NCI-H345 treated with DMSO at 0.1 percent for 48 hours (cell line): ENCODE measurements around the gene RELA.
"Not testable (repeated sequence)": the region's sequence is repeated elsewhere in the genome, so short reads cannot be mapped to it uniquely, and the experiment has no call there.

Experiments used
- DNase-seq: peaks from one replicate; lab custom pipeline; 2025; ENCODE audit not compliant: unreplicated experiment; lab: John Stamatoyannopoulos, UW

Gene RELA

DNA sequence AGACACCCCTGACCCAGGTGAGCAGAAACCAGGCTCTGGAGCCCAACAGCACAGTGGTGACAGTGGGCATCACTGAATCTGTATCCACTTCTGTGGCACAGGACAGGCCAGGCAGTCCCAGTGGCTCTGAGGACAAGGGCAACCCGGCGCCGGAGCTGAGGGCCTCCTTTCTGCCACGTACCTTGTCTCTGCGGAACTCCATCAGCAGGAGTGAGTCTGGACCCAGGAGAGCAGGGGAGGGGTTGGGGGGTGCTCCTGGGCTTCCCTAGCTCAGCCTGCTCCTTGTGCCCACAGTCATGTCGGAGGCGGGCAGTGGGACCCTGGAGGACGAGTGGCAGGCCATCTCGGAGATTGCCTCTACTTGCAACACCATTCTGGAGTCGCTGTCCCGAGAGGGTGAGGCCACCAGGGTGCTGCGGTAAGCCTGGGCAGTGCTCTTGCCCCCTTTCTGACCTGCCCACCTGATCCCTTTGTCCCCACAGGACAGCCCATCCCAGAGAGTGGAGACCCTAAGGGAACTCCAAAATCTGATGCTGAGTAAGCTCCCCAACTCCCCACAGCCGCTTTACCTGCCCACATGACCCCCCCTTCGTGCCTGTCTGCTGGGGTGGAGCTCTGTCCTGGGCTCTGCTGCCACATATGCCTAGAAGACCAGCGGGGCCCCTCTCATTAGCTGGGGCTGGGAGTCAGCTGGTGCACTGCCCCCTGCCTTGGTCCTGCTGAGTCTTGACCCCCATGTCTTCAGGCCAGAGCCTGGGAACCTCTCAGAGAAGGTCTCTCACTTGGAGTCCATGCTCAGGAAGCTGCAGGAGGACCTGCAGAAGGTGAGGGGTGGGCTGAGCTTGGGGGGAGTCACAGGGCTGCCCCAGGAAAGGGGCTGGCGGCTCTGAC, 12.8 kb downstream of the RELA start:
- no peak for DNase-seq

- no peak for DNase-seq
These were observed 13.7 kb downstream of the RELA start for GRCh38 chr11:65648997-65649493.

DNA sequence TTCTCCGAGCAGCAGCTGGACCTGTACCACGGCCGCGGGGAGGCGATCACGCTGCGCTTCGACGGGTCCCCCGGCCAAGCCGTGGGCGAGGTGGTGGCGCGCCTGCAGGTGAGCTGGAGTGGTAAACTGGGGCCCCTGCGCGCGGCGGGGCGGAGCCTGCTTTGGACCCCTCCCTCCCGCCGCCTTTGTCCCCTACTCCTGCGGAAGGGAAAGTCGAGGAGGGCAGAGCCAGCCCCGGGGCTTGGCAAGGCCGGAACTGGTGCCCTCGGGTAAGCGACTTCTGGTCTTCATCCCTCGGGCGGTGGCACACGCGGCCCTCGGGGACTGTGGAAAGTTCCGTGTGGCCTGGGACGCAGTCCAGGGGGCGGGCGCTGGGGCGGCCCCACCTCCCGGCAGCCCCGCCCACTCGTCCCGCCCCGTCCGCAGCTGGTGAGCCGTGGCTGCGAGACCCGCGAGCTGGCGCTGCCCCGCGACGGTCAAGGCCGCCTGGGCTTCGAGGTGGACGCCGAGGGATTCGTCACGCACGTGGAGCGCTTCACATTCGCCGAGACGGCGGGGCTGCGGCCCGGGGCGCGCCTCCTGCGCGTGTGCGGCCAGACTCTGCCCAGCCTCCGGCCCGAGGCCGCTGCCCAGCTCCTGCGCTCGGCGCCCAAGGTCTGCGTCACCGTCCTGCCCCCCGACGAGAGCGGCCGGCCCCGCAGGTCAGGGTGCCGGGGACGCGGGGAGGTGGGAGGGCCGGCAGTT, 15.6 kb downstream of the RELA start:
- no peak for DNase-seq

- DNase-seq, result no peak
These were observed 16.3 kb downstream of the RELA start for GRCh38 chr11:65646288-65646957.

DNA sequence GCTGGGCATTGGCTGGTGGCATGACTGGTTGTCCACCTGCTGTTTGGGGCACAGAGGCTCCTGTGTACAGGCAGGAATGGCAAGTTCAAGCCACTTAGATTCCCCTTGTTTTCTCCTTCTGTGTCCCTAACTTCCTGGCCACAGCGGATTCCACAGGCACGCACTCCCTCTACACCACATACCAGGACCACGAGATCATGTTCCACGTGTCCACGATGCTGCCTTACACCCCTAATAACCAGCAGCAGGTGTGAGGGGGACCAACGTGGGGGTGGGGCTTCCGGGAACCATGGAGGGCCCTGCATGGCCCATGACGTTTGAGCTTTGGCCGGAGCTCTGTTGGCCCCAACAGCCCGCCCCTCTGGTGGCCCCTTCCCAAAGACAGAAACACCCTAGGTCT, 17.0 kb downstream of the RELA start:
- no peak for DNase-seq

- DNase-seq, result no peak
These were observed 17.9 kb downstream of the RELA start for GRCh38 chr11:65644837-65645236.

DNA sequence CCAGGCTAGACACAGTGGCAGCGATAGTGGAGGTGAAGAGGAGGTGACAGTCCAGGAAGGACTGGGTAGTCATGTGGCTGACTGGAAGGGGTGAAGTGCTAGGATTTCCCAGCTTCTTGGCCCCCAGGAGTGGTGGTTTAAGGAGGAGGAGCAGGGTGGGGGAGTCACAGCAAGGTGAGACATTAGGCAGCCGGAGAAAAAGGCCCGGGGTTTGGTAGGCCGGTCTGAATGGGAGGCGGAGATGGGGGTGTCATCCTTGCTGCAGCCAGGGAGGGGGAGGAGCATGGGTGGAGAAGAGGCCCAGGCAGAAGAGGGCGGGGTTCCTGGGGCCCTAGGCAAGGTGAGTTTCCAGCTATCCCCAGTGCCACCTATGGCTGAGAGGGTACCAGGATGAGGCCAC, 18.7 kb downstream of the RELA start:
- no peak for DNase-seq

GRCh38 chr11:65642014-65642671, 20.6 kb downstream of the RELA start:
- DNase-seq, result no peak

GRCh38 chr11:65641297-65642013, 21.3 kb downstream of the RELA start:
- no peak for DNase-seq

- DNase-seq, result no peak
These were observed 22.0 kb downstream of the RELA start for GRCh38 chr11:65640483-65641296.

DNA sequence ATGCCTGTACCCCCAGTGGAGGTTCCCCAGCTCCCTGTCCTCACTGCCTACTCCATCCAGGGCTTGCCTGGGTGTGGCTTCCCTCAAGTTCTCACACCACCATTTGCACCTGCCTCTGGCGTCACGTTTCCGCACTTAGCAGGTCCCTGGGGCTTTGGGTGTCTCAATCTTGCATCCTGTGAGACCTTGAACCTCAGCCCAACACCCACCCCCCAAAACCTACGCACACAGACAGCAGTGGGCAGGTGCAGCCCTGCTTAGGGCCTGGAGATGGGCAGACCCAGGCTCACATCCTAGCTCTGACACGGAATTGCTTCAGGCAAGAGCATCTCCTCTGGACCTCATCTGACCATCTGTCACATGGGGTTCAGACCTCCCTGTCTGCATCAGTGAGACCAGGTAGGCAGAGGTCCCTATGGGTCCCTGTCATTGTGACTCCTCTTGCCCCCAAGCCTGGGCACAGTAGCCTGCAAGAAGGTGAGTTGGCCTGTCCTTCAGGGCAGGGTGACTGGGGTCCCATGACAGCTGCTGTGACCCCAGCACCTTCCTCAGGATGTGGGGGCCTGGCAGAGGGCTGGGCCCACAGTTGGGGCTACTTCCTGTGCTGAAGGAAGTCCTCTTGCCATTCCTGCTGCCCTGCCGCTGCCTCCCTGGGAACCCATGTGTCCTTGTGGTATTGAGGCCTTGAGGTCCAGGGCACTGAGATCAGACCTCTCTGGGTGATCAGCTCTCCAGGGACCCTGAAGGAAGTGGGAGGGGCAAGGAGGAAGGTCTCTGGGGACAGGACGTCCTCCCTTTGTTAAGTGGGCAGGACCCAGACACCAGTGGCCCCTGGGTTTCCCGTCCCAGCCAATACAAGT, 22.9 kb downstream of the RELA start:
- DNase-seq, result no peak

- not testable (repeated sequence) for DNase-seq
These were observed 23.5 kb downstream of the RELA start for GRCh38 chr11:65639228-65639597.

DNA sequence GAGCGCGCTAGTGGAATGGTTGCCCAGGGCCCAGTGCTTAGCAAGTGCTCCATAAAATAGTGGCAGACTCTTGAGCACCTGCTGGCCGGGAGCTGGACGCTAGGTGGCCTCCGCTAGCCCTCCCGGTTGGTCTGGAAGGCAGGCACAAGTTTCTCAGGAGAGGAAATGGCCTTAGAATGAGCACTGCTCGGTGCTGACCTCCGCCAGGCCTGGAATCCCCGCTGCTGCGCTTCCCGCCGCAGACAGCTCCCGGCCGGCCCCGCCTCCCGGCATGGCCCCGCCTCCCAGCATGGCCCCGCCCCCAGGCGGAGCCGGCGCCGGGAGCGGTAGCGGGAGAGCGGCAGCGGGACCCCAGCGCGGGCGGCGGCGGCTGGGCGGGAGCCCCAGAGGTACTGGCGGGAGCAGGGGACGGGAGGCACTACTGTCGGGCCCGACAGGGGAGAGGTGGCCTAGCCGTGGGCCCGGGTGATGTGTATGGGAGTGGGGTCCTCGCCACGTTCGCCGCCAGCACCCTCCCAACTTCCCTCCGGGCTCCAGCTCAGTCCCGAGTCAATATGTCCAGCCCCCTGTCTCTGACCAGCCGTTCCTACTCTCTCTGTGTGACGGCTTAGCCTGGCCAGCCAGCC, 24.8 kb downstream of the RELA start, which contains the start of gene SIPA1:
SIPA1 (plus strand) TSS at position 308 of the 626 bp plus-strand sequence. CDS start 2,821 bp downstream, outside the sequence.
- no peak for DNase-seq

DNA sequence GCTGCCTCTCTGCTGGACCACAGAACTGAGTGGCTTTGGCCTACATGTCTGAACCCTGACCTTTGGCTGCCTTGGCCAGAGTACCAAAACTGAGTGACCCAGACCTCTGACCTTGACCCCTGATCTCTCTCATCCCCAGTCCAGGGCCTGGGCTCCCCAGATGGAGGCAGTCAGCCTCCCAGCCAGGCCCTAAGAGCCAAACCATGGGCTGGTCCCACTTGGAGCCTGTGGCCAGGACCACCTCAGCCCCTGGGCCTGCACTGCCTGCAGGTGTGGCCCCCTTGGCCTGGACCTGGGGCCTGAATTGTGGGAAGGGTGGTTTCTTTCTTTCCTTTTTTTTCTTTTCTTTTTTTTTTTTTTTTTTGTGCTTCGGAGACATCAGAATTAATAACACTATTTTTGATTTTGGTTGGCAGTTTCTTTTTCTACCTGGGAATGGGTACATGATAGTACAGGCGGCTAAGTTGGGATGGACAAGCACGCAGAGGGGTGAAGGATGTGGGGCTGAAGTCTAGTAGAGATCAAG, 25.6 kb downstream of the RELA start:
- no peak for DNase-seq

GRCh38 chr11:65636108-65637031, 26.3 kb downstream of the RELA start:
- DNase-seq, result no peak

DNA sequence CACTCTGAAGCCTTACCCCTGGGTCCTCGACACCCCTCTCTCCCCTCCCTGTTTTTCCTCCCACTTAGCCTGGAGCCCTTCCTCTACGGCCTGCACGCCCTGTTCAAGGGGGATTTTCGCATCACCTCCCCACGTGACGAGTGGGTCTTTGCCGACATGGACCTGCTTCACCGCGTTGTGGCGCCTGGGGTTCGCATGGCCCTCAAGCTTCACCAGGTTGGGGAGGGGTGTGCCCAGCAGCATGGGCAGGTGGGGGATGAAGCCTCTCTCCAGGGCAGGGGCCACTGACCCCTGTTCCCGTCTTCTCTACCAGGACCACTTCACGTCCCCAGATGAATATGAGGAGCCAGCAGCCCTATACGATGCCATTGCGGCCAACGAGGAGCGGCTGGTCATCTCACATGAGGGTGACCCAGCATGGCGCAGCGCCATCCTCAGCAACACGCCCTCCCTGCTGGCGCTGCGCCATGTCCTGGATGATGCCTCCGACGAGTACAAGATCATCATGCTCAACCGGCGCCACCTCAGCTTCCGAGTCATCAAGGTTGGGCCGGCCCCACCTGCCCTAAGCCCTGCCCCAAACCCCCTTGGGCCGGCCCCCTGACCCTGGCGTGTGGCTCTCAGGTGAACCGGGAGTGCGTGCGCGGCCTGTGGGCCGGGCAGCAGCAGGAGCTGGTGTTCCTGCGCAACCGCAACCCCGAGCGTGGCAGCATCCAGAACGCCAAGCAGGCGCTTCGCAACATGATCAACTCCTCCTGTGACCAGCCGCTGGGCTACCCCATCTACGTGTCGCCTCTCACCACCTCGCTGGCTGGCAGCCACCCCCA, 27.6 kb downstream of the RELA start:
- DNase-seq, result no peak
